Measurements from ENCODE around the gene SMTNL1.

SMTNL1 gene

DNA sequence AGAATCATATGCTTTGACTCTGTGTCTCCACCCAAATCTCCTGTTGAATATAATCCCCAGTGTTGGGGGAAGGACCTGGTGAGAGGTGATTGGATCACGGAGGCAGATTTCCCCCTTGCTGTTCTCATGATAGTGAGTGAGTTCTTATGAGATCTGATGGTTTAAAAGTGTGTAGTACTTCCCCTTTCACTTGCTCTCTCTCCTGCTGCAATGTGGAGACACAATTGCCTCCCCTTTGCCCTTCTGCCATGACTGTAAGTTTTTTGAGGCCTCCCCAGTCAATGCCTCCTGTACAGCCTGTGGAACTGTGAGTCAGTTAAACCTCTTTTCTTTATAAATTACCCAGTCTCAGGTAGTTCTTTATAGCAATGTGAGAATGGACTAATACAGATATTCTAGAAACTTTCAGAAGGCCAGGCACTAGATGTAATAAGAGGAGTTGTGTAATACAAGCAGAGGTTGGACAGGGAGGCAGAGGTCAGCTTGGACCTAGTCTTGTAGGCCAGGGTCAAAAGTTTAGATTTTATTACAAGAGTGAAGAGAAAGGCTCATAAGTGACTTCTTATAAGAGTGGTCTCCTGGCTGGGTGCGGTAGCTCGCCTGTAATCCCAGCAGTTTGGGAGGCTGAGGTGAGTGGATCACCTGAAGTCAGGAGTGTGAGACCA is 50.8 kb downstream of the SMTNL1 start:
- no peak for DNase-seq (ENCODE audit: low spot score)

DNA sequence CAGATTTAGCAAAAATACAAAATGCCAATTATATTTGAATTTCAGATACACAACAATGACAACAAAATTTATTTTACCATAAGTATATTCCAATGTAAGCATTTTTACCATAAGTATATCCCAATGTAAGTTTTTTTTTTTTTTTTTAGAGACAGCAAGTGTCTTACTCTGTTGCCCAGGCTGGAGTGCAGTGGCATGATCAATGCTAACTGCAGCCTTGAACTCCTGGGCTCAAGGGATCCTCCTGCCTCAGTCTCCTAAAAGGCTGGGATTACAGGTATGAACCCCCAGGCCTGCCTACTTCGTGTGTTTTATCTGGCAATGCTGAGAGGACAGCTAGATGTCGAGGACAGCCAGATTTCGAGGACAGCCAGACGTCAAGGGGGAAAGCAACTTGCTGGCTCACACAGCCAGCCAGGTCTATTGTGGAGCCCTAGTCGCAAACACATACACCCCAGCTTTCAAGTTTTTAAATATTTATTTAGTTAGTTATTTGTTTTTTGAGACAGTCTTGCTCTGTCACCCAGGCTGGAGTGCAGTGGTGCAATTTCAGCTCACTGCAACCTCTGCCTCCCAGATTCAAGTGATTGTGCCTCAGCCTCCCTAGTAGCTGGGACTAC is 59.0 kb downstream of the SMTNL1 start:
- DNase-seq (ENCODE audit: low spot score): no peak

GRCh38 chr11:57597461-57597915 is 60.1 kb downstream of the SMTNL1 start, which contains the start of gene SERPING1:
SERPING1 (plus strand) TSS chr11:57597685; CDS start chr11:57598271, 586 bp downstream.
- no peak for DNase-seq (ENCODE audit: low spot score)

- no peak for DNase-seq (ENCODE audit: low spot score)
Measured at GRCh38 chr11:57597916-57598830, 60.8 kb downstream of the SMTNL1 start.

DNA sequence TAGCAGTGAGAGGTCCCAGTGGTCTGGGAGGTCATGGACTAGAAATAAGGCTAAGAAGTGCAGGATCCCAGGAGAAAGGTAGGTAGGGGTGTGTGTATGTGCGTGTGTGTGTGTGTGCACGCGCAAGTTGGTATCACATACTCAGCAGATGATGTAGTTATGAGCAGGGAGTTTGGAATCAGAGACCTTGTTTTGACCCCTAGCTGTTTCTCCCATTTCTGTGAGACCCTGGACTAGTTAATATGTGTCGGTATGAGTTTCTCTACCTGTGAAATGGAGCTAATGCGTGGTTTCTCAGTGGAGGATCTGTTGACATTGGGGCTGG is 61.4 kb downstream of the SMTNL1 start:
- no peak for DNase-seq (ENCODE audit: low spot score)

- DNase-seq (ENCODE audit: low spot score): no peak
Measured at GRCh38 chr11:57599381-57599780, 62.0 kb downstream of the SMTNL1 start.

Measured in germinal center (tissue), 1 donor.